Activated CD4-positive, alpha-beta T cell treated with anti-CD3 and anti-CD28 coated beads for 36 hours (primary cell): ENCODE measurements around the gene PPP1R37. TPM values are rescaled to one million over a fixed set of nuclear protein-coding genes. Genes with fewer than 3 reads are reported as not detected.

Source experiments
- ATAC-seq: fragments of 200-7000 bp; cut with Tn5 transposase; one replicate; pipeline ENCODE4 v1.10.0; 2021; ENCODE audit warnings: mild to moderate bottlenecking, moderate library complexity
- CTCF ChIA-PET: fragments of 350-600 bp; sonication (Branson Sonifier 250); formaldehyde crosslinking; loops from one replicate; lab custom pipeline; 2021; ENCODE audit warnings: antibody characterized with exemption; lab: Charles Lee
- POLR2A ChIA-PET: fragments of 350-600 bp; sonication (Branson Sonifier 250); formaldehyde crosslinking; loops from one replicate; lab custom pipeline; 2021; ENCODE audit warnings: antibody characterized with exemption, inconsistent platforms; lab: Charles Lee
- DNase-seq: peaks from one replicate; pipeline ENCODE4 v3.0.0-alpha.2; 2020
- H3K27ac Mint-ChIP-seq: one replicate; pipeline ENCODE4 v1.8.0; 2021; ENCODE audit warnings: mixed read lengths
- H3K27me3 Mint-ChIP-seq: one replicate; pipeline ENCODE4 v1.8.0; 2021; ENCODE audit warnings: mixed read lengths
- H3K36me3 Mint-ChIP-seq: one replicate; pipeline ENCODE4 v1.8.0; 2021; ENCODE audit warnings: low read depth, mixed read lengths
- H3K4me1 Mint-ChIP-seq: one replicate; pipeline ENCODE4 v1.8.0; 2021; ENCODE audit warnings: mixed read lengths
- H3K4me3 Mint-ChIP-seq: one replicate; pipeline ENCODE4 v1.8.0; 2021; ENCODE audit warnings: mild to moderate bottlenecking, moderate library complexity, mixed read lengths
- H3K9me3 Mint-ChIP-seq: one replicate; pipeline ENCODE4 v1.8.0; 2021; ENCODE audit warnings: low read depth, mixed read lengths
- intact Hi-C, 2 experiments: fragments of 100-400 bp; cut with DNase I in 1 of 2; cut with micrococcal nuclease in 1 of 2; formaldehyde crosslinking; loops; one replicate each; pipeline versions ENCODE4 v1.14.2 to v1.15.1; 2022 to 2024; cut with DNase I, micrococcal nuclease
- total RNA-seq, 2 experiments: library from RNA; stranded (reverse); gene quantifications; one replicate each; pipeline ENCODE4 v1.2.3, GENCODE V29; 2021

Gene PPP1R37
- total RNA-seq, 2 experiments from 2014 or later, result 12.5 to 14.1 TPM

- H3K9me3 Mint-ChIP-seq, result no peaks in the 10 kb centered on the region
- DNase-seq, result no peak
- H3K27me3 Mint-ChIP-seq, result no peaks in the 10 kb centered on the region
- ChIA-PET POLR2A (interaction anchor here (0.6 kb wide), 1 partner anchor 78 kb away, joined by 4 read pairs; no protein-coding TSS in a partner anchor), CTCF (interaction anchor here (0.6 to 1.2 kb wide), 3 partner anchors 21 to 112 kb away, joined by 3 read pairs; no protein-coding TSS in a partner anchor)
- intact Hi-C loops, result loop anchor here (1.0 to 5.0 kb wide), 4 partner anchors 33 to 137 kb away; partner anchors contain the start of genes PPP1R37 (in 2 of the 2), GEMIN7 (in 1 of the 2) and ZNF296 (in 1 of the 2)
- ATAC-seq, result no peak
- H3K27ac Mint-ChIP-seq, result no peak overlapping the region
- H3K4me3 Mint-ChIP-seq, result no peak overlapping the region
- peaks cover 23% of the 10 kb centered on the region for H3K4me1 Mint-ChIP-seq
- no peaks in the 10 kb centered on the region for H3K36me3 Mint-ChIP-seq
Measured at GRCh38 chr19:45126654-45127053, 33.7 kb downstream of the PPP1R37 start.

GRCh38 chr19:45128146-45128545 is 35.2 kb downstream of the PPP1R37 start:
- no peaks in the 10 kb centered on the region for H3K9me3 Mint-ChIP-seq
- POLR2A ChIA-PET, result no interaction called here

GRCh38 chr19:45128806-45129205 is 35.8 kb downstream of the PPP1R37 start:
- ATAC-seq, result no peak
- intact Hi-C loops, result loop anchor here (5.0 kb wide), 2 partner anchors 37 to 52 kb away; partner anchors contain the start of genes GEMIN7 (in 1 of the 2), PPP1R37 (in 1 of the 2) and ZNF296 (in 1 of the 2)
- no peaks in the 10 kb centered on the region for H3K27me3 Mint-ChIP-seq
- H3K4me3 Mint-ChIP-seq, result no peak overlapping the region
- H3K4me1 Mint-ChIP-seq, result peaks cover 16% of the 10 kb centered on the region
- no peak for DNase-seq
- CTCF ChIA-PET, result interaction anchor here (1.1 kb wide), 1 partner anchor 12 kb away, joined by 3 read pairs; no protein-coding TSS in a partner anchor
- H3K9me3 Mint-ChIP-seq, result no peaks in the 10 kb centered on the region
- H3K27ac Mint-ChIP-seq, result no peak overlapping the region
- H3K36me3 Mint-ChIP-seq, result no peaks in the 10 kb centered on the region
- POLR2A ChIA-PET, result no interaction called here

More at GRCh38 chr19:45128146-45128545, 35.2 kb downstream of the PPP1R37 start:
- intact Hi-C loops, result loop anchor here (5.0 kb wide), 2 partner anchors 36 to 51 kb away; partner anchors contain the start of genes GEMIN7 (in 1 of the 2), PPP1R37 (in 1 of the 2) and ZNF296 (in 1 of the 2)
- no peaks in the 10 kb centered on the region for H3K36me3 Mint-ChIP-seq
- ATAC-seq (no peak), DNase-seq (no peak)
- CTCF ChIA-PET, result interaction anchor here (0.6 kb wide), 1 partner anchor 217 kb away, joined by 3 read pairs; no protein-coding TSS in a partner anchor
- H3K4me1 Mint-ChIP-seq, result peaks cover 16% of the 10 kb centered on the region
- H3K4me3 Mint-ChIP-seq, result no peak overlapping the region
- H3K27ac Mint-ChIP-seq, result no peak overlapping the region
- no peaks in the 10 kb centered on the region for H3K27me3 Mint-ChIP-seq

GRCh38 chr19:45130236-45130635 is 37.3 kb downstream of the PPP1R37 start:
- ChIA-PET POLR2A (no interaction called here), CTCF (interaction anchor here (1.2 to 1.5 kb wide), 2 partner anchors 11 to 38 kb away, joined by 3 to 4 read pairs; partner anchors contain the start of gene PPP1R37)
- Mint-ChIP-seq H3K4me3 (no peak overlapping the region), H3K27ac (no peak overlapping the region), H3K9me3 (no peaks in the 10 kb centered on the region), H3K27me3 (no peaks in the 10 kb centered on the region), H3K36me3 (no peaks in the 10 kb centered on the region), H3K4me1 (peaks cover 16% of the 10 kb centered on the region)
- intact Hi-C loops, result no loop called here
- DNase-seq (no peak), ATAC-seq (no peak)

GRCh38 chr19:45130888-45131615 is 38.1 kb downstream of the PPP1R37 start:
- Mint-ChIP-seq H3K36me3 (no peaks in the 10 kb centered on the region), H3K27me3 (no peaks in the 10 kb centered on the region), H3K4me3 (no peak overlapping the region), H3K27ac (no peak overlapping the region), H3K4me1 (peaks cover 13% of the 10 kb centered on the region), H3K9me3 (no peaks in the 10 kb centered on the region)
- ATAC-seq, result peak; percentile 37
- ChIA-PET POLR2A (interaction anchor here (0.6 kb wide), 2 partner anchors 88 to 143 kb away, joined by 3 read pairs; no protein-coding TSS in a partner anchor), CTCF (interaction anchor here (1.2 to 1.5 kb wide), 2 partner anchors 12 to 39 kb away, joined by 3 to 4 read pairs; partner anchors contain the start of gene PPP1R37)
- intact Hi-C loops, result no loop called here
- peak; percentile 39 for DNase-seq

GRCh38 chr19:45133661-45134060 is 40.7 kb downstream of the PPP1R37 start:
- no peak for ATAC-seq
- no peak overlapping the region for H3K4me3 Mint-ChIP-seq
- DNase-seq, result no peak

GRCh38 chr19:45135176-45135885 is 42.4 kb downstream of the PPP1R37 start:
- Mint-ChIP-seq H3K9me3 (no peaks in the 10 kb centered on the region), H3K27me3 (no peaks in the 10 kb centered on the region), H3K4me1 (peaks cover 10% of the 10 kb centered on the region), H3K27ac (no peak overlapping the region), H3K36me3 (no peaks in the 10 kb centered on the region), H3K4me3 (no peak overlapping the region)
- ChIA-PET POLR2A (no interaction called here), CTCF (no interaction called here)
- no peak for ATAC-seq
- no peak for DNase-seq
- intact Hi-C loops, result no loop called here

More at GRCh38 chr19:45133661-45134060, 40.7 kb downstream of the PPP1R37 start:
- POLR2A ChIA-PET, result no interaction called here
- intact Hi-C loops, result no loop called here
- peaks cover 10% of the 10 kb centered on the region for H3K4me1 Mint-ChIP-seq
- H3K27me3 Mint-ChIP-seq, result no peaks in the 10 kb centered on the region
- H3K9me3 Mint-ChIP-seq, result no peaks in the 10 kb centered on the region
- CTCF ChIA-PET, result interaction anchor here (1.5 kb wide), 1 partner anchor 10 kb away, joined by 3 read pairs; no protein-coding TSS in a partner anchor
- H3K36me3 Mint-ChIP-seq, result no peaks in the 10 kb centered on the region
- no peak overlapping the region for H3K27ac Mint-ChIP-seq

- H3K27me3 Mint-ChIP-seq, result no peaks in the 10 kb centered on the region
- peaks cover 1% of the 10 kb centered on the region for H3K4me1 Mint-ChIP-seq
- ATAC-seq (no peak), DNase-seq (no peak)
- ChIA-PET CTCF (interaction anchor here (1.1 kb wide), 1 partner anchor 23 kb away, joined by 3 read pairs; no protein-coding TSS in a partner anchor), POLR2A (interaction anchor here (0.6 kb wide), 1 partner anchor 93 kb away, joined by 6 read pairs; no protein-coding TSS in a partner anchor)
- intact Hi-C loops, result no loop called here
- no peak overlapping the region for H3K4me3 Mint-ChIP-seq
- H3K9me3 Mint-ChIP-seq, result no peaks in the 10 kb centered on the region
- no peaks in the 10 kb centered on the region for H3K36me3 Mint-ChIP-seq
- H3K27ac Mint-ChIP-seq, result no peak overlapping the region
Measured at GRCh38 chr19:45136507-45137178, 43.7 kb downstream of the PPP1R37 start.

- intact Hi-C loops, result no loop called here
- no peaks in the 10 kb centered on the region for H3K27me3 Mint-ChIP-seq
- no peaks in the 10 kb centered on the region for H3K4me1 Mint-ChIP-seq
- ChIA-PET POLR2A (interaction anchor here (0.6 kb wide), 1 partner anchor 94 kb away, joined by 6 read pairs; no protein-coding TSS in a partner anchor), CTCF (interaction anchor here (1.1 kb wide), 1 partner anchor 24 kb away, joined by 3 read pairs; no protein-coding TSS in a partner anchor)
- H3K4me3 Mint-ChIP-seq, result no peak overlapping the region
- ATAC-seq (no peak), DNase-seq (no peak)
- no peaks in the 10 kb centered on the region for H3K9me3 Mint-ChIP-seq
- H3K27ac Mint-ChIP-seq, result no peak overlapping the region
- peaks cover under 1% of the 10 kb centered on the region for H3K36me3 Mint-ChIP-seq
Measured at GRCh38 chr19:45137179-45137761, 44.3 kb downstream of the PPP1R37 start.

- DNase-seq (no peak), ATAC-seq (no peak)
- POLR2A ChIA-PET, result no interaction called here
- no peaks in the 10 kb centered on the region for H3K9me3 Mint-ChIP-seq
- intact Hi-C loops, result no loop called here
- H3K27ac Mint-ChIP-seq, result peak overlapping the region; percentile 23
- no peaks in the 10 kb centered on the region for H3K27me3 Mint-ChIP-seq
- H3K4me1 Mint-ChIP-seq, result no peaks in the 10 kb centered on the region
- peaks cover 8% of the 10 kb centered on the region for H3K36me3 Mint-ChIP-seq
- no peak overlapping the region for H3K4me3 Mint-ChIP-seq
- CTCF ChIA-PET, result interaction anchor here (0.6 kb wide), 1 partner anchor 26 kb away, joined by 4 read pairs; no protein-coding TSS in a partner anchor
Measured at GRCh38 chr19:45138303-45138751, 45.3 kb downstream of the PPP1R37 start.
